ENCODE results near the gene ALDH3B2.
"Not testable (repeated sequence)": the region's sequence is repeated elsewhere in the genome, so short reads cannot be mapped to it uniquely, and the experiment has no call there.

ALDH3B2 gene

GRCh38 chr11:67641338-67642172 lies 32.9 kb downstream of the ALDH3B2 start:
- no peak for DNase-seq

DNA sequence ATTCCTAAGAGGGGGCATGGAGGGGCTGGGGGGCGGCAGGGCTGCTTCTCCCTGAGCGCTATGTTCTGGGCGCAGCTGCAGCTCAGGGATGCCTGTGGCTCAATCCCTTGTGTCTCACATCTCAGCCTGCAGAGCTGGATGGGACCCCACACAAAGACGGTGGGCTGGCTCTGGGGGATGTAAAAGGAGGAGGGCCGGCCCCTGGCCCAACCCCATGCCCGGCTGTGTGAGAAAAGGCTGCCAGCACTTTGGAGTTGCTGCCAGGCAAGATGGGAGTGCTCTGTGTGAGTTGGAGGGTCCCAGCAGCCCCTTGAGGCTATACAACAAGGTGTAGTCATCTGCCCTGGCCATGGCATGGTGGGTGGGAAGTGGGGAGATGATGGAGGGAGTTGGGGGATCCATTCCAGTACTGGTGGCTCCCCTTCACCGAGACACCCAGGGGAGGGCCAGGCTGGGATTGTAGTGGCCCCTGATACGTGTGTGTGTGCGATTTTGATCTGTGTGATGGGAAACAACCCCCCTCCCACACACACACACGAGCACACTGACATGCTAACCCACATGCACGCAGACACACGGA lies 33.6 kb downstream of the ALDH3B2 start:
- DNase-seq = no peak

- peak; percentile 34 for DNase-seq
Observed at GRCh38 chr11:67640021-67640757, 34.2 kb downstream of the ALDH3B2 start.

DNA sequence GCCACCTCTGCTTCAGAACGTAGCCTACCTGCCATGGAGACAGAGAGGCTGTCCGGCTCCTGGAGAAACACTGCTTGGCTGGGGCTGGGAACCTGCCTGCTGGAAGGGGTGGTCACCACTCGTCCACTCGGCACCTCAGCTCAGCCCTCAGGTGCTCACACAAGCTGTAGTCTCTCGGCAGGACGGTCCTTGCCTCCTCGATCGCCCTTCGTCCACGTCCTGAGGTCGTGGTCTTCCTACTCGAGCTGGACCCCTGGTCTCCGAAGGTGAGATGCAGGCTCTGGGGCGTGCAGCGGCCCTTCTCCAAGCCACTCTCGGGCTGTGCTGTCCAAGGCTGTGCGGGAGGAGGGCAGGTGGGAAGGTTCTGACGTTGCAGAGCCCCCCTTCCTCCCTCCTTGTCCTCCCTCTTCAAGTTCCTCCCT lies 35.0 kb downstream of the ALDH3B2 start, which contains the start of gene TBX10:
TBX10 (minus strand) TSS at position 326 of the 422 bp plus-strand sequence; CDS start at position 35, 291 bp downstream.
- no peak for DNase-seq

DNA sequence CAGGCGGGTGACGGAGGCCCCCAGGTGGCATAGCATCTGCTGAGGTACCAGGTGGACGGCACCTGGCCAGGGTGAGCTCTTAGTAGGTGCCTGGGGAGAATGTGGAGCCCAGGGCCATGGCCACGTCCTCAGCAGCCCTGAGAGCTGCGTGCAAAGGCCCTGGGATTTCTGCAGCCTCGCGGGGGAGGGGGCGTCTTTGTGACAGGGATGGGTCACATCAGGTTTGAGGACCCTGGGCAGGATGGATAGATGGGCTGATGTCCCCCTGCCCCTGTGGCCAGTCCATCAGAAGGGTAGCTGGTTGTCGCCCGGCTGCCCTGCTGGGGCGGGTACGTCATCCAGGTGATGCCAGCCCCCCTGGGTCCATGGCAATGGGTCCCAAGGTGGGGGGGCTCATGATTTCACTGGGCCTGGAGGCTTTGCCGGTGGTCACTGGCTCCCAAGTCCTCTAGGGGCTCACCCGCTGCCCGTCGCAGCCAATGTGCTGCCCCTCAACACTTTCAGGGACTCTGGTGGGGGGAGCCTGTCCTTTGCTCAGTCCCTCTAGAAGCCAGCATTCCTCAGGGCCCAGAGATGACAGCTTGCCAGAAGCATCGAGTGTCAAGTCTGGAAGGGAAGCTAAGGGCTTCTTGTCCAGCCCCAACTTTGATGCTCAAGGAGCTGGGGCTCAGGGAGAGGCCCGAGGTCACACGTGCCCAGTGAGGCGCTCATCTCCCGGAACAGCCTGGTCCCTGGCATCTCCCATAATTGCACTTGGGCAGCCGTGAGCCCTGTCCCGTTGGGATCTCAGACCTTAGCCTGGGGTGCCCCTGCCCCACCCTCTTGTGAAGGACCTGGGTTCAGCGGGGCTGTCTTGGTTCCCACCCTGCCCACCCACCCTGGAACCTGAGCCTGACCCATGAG lies 35.6 kb downstream of the ALDH3B2 start:
- DNase-seq = no peak

DNA sequence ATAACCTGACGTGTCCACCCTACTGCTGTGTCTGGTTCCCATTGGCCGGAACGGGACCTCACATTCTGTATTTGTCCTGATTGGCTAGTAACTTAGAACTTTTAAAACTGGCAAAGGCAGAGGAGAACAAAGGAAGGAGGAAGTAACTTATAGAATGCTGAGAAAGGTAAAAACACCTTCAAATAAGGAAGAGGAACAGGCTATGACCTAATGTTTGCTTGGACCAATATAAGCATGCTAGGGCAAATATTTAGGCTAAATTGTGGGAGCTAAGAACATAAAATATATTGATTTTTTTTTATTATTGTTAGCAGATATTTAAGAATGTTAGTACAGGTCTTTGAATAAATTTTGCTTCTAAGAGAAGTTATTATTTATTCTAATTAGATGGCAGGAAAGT lies 37.0 kb downstream of the ALDH3B2 start:
- not testable (repeated sequence) for DNase-seq

DNA sequence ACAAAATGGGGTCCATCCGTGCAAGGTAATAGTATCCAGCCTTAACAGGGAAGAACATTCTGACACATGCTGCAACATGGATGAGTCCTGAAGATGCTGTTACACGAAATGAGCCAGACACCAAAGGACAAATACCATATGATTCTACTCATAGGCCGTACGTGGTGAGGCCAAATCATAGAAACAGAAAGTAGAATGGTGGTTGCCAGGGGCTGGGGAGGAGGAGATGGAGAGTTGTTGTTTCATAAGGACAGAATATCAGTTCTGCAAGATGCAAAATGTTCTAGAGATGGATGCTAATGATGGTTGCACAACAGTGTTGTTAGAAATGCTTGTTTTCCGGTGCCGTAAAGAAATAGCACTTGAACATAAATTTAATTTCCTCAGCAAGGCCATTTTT lies 37.5 kb downstream of the ALDH3B2 start:
- no peak for DNase-seq

GRCh38 chr11:67635231-67635521 lies 39.2 kb downstream of the ALDH3B2 start:
- DNase-seq = no peak

DNA sequence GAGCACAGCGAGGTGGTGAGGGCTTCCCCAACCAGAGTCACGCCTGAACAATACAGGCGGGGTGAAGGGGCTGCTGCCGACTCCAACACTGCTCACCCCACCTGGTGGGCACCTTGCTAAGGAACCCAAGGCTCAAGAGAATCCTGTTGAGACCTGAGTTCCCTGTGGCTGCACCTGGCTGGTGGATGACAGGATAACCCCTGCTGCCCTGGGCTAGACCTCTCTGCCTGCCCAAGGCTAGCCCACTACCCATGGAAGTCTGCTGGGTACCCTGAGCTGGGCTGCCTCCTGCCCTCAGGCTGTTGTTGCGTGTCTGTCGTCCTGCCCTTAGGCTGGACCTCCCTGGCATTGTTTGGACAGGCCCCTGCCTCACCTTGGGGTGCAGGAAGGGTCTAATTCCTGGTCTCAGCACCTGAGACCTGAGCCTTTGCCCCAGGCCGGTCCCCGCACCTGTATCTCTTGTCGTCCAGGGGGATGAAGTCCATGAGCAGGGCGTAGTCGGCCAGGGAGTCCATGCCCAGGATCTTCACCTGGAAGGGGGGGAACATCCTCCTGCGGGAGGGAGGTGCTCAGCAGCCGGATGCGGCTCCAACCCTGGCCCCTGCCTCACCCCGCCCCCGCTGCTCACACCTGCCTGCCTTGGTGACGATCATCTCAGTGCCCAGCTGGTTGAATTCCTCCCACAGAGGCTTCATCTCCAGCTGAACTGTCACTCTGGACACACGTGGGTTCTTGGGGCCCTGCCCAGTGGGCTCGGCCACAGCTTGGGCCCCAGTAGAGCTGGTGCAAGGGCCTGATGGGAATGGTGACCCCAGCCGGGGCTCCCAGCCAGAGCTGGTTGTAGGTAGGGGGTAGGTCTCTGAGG lies 39.8 kb downstream of the ALDH3B2 start:
- DNase-seq = no peak

DNA sequence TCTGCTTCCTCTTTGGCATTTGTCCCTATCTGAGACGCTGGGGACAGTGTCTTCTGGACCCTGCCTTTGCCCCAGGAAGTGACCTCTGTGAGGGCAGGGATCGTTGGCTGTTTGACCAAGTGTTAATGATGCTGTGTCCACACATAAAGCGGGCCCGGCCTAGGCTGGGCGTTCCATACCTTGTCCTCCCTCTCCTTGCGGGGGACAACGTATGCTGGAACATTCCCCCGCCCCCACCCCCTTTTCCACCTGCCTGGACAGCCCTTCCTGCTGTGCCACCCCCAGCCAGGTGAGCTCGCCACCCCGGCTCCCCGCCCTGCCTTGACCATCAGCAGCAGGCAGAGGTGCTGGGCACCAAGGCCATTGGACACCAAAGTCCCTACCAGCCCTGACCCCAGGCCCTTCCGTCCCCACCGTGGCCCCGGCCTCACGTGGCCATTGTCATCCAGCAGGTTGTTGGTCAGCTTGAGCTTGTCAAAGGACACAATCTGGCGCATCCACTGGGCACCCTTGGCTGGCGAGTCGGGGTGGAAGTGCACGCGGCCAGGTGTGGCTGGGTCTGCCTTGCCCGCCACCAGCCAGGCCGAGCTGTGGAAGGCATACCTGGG lies 40.6 kb downstream of the ALDH3B2 start:
- DNase-seq = no peak

DNA sequence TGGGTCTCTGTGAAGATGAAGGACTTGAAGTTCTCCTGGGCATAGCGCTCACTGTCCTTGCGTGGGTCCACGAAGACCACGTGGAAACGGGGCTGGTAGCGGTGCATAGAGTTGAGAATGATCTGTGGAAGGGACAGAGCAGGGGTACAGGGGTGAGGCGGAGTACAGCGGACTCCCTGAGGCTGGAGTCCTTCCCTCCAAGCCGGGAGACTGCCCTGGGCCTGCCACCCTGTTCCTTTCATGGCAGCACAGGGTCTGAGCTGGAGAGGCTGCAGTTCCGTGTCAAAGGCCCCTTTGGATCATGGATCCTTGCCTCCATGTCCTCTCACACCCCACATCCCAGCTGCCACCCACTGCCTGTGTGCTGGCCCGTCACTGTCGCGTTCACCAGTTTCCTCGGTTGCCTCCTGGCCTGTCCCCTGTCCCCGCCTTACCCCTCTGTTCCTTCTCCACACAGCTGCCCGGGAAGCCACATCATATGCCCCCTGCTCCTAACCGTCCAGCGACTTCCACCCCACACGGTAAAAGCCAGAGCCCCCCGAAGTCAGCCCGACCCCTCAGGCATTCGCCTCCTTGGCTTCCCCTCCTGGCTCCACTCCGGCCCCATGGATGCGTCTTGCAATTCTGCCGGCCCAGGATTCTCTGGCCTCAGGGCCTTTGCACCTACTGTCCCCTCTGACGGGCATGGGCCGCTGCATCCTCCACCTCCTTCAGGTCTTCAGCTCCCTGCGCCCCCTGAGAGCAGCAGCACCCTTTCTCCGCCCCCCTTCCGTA lies 41.3 kb downstream of the ALDH3B2 start:
- no peak for DNase-seq

DNA sequence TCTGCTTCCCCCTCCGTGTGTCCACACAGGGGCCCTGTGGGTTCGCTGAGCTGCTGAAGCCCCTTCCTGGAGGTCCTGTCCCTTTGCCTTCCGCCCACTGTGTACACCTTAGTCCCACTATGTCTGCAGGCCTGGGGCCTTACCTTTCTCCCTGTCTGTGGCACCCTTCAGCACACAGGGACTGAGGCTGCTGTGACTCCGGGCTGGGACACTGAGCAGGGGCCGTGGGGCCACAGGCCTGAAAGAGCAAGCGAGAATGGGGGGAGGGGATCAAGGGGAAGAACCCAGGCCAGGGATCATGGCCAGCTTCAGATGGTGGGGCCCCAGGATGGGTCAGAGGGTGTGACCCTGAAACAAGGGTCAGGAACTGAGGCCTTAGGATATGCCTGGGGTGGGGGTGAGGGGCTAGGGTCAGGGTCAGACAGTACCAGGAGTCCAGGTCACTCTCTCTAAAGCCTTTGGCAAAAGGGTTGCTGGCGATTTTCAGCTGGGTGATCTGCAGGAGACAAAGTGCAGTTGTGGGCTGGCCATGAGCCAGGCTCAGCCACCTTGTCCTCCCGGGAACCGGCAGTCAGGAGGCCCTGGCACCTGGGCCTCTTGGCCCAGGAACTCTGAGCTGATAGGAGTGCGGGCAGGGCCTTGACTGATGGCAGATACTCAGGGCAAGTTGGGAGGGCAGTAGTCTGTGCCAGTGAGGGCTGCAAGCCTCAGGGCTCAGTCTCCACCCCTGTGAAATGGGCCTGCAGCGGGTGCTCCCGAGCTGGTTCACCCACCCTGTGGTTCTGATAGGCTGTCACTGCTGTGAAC lies 42.0 kb downstream of the ALDH3B2 start:
- DNase-seq = no peak

GRCh38 chr11:67631853-67632174 lies 42.6 kb downstream of the ALDH3B2 start:
- no peak for DNase-seq

DNA sequence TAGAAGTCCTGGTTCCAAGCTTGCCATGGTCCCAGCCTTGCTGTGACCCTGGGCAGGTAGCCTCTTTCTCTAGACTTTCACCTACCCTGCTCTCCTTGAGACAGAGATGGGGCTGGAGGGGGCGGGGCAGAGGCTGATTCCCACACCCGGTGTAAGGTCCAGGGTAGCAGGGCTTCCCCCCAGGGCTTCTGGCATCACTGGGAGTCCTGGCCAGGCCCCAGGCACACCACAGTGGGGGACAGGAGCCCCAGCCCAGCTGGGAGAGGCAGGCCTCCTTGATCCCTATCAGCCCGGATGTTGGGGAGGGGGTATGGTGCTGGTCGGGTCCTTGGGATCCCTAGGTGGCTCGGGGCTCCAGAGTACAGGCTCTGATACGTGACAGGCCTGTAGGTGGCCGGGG lies 43.0 kb downstream of the ALDH3B2 start:
- no peak for DNase-seq

- no peak for DNase-seq
Observed at GRCh38 chr11:67630943-67631331, 43.5 kb downstream of the ALDH3B2 start.

DNA sequence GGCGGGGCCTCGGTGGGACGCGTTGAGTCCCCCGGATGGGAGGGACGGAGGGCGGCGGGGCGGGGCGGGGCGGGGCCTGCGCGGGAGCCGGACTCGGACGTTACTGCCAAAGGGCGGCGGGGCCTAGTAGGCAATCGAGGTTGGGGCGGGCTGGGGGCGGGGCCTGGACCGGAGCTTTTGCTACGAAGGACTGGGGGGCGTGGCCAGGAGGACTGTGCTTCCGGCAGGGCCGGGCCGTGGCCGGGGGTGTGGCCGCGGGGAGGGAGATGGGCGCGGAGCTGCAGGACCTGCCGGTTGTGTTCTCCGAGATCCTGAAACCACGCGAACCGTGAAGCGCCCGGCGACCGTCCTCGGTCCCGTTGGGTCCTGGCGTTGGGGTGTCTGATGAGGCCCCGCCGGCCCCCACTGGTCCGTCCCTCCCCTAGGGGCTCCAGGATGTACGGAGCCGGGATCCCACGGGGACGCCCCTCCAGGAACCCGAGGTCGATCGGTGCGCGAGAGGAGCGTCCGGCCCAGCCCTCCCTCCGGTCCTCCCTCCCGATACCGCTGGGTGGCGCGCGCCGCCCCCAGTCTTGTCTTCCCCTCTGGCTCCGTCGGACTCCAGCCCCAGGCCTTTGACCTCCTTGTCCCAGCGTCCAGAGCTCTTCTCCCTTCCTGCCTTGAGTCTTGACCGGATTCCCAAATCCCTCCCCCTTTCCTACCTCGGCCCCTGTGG lies 44.0 kb downstream of the ALDH3B2 start:
- peak; percentile 90 for DNase-seq

- peak; percentile 34 for DNase-seq
Observed at GRCh38 chr11:67629386-67630227, 44.8 kb downstream of the ALDH3B2 start, which contains the start of gene NUDT8. Gene NUDT8, minus strand, starts transcription at chr11:67629937. Its CDS starts 26 bp downstream, at chr11:67629911.

All from NCI-H1092 treated with DMSO at 0.1 percent for 48 hours (cell line).